ENCODE data around the gene ZNF608. TPM values are rescaled to one million over a fixed set of nuclear protein-coding genes. Genes with fewer than 3 reads are reported as not detected.

Gene ZNF608
- polyA plus RNA-seq (ENCODE audit: insufficient read depth in 1 of 5, insufficient read length in 5 of 5, low replicate concordance in 1 of 5): 100 to 1,000 TPM in 2 of 5 donors, 10 to 100 TPM in 3; 67.9 to 112 (median 98.9) TPM
- long read RNA-seq, donor 1, transcript ZNF608-209 (5 exons, 2,737 nt): major isoform, 7 of 68 reads
- long read RNA-seq, donor 1, partial matches to known transcripts: 58 of 68 reads
- long read RNA-seq, donor 1, other reads (novel, unspliced or antisense): 0 of 68 reads
- long read RNA-seq, donor 2, full-length matches to known transcripts: 4 of 14 reads
- long read RNA-seq, donor 2, partial matches to known transcripts: 10 of 14 reads
- long read RNA-seq, donor 2, other reads (novel, unspliced or antisense): 0 of 14 reads
- long read RNA-seq, donor 3, partial matches to known transcripts: 21 of 22 reads
- long read RNA-seq, donor 3, other reads (novel, unspliced or antisense): 0 of 22 reads
- long read RNA-seq, donor 4, partial matches to known transcripts: 21 of 25 reads
- long read RNA-seq, donor 4, other reads (novel, unspliced or antisense): 0 of 25 reads
- long read RNA-seq, donor 5, partial matches to known transcripts: 41 of 46 reads
- long read RNA-seq, donor 5, other reads (novel, unspliced or antisense): 0 of 46 reads
- long read RNA-seq, donor 6, partial matches to known transcripts: 59 of 68 reads
- long read RNA-seq, donor 6, other reads (novel, unspliced or antisense): 0 of 68 reads
- long read RNA-seq, donor 7, partial matches to known transcripts: 17 of 21 reads
- long read RNA-seq, donor 7, other reads (novel, unspliced or antisense): 0 of 21 reads
- long read RNA-seq, donor 8, full-length matches to known transcripts: 3 of 14 reads
- long read RNA-seq, donor 8, partial matches to known transcripts: 11 of 14 reads
- long read RNA-seq, donor 8, other reads (novel, unspliced or antisense): 0 of 14 reads

GRCh38 chr5:124745928-124746915, at the start of gene ZNF608:
TSS of gene ZNF608 (minus strand) at chr5:124746639. CDS start at chr5:124744989, 1,650 bp downstream.
- DNase-seq: peak in 1 of 2 donors; percentile 76

- no peak for DNase-seq
Observed at GRCh38 chr5:124795829-124796228, 49.4 kb upstream of the ZNF608 start.

GRCh38 chr5:124790895-124791732, 44.7 kb upstream of the ZNF608 start:
- peak; percentile 55 for DNase-seq

GRCh38 chr5:124790301-124790894, 44.0 kb upstream of the ZNF608 start:
- DNase-seq: no peak

- DNase-seq: no peak
Observed at GRCh38 chr5:124789104-124789605, 42.7 kb upstream of the ZNF608 start.

- no peak for DNase-seq
Observed at GRCh38 chr5:124783794-124784193, 37.4 kb upstream of the ZNF608 start.

- DNase-seq: no peak
Observed at GRCh38 chr5:124783285-124783684, 36.8 kb upstream of the ZNF608 start.

GRCh38 chr5:124782262-124782661, 35.8 kb upstream of the ZNF608 start:
- DNase-seq: no peak

GRCh38 chr5:124780011-124780410, 33.6 kb upstream of the ZNF608 start:
- peak in 1 of 2 donors; percentile 6 for DNase-seq

GRCh38 chr5:124773315-124774311, 27.2 kb upstream of the ZNF608 start:
- DNase-seq: peak; percentile 82 to 84

GRCh38 chr5:124772457-124773200, 26.2 kb upstream of the ZNF608 start:
- DNase-seq: no peak

- no peak for DNase-seq
Observed at GRCh38 chr5:124771761-124772160, 25.3 kb upstream of the ZNF608 start.

- DNase-seq: no peak
Observed at GRCh38 chr5:124764992-124765611, 18.7 kb upstream of the ZNF608 start.

GRCh38 chr5:124764585-124764984, 18.1 kb upstream of the ZNF608 start:
- no peak for DNase-seq

GRCh38 chr5:124761010-124761409, 14.6 kb upstream of the ZNF608 start:
- no peak for DNase-seq

- no peak for DNase-seq
Observed at GRCh38 chr5:124760608-124761007, 14.2 kb upstream of the ZNF608 start.

GRCh38 chr5:124755565-124755964, 9.1 kb upstream of the ZNF608 start:
- DNase-seq: no peak
